GM12878 (cell line): ENCODE data around the gene SYNPR.

Source experiments
- SMAD5 ChIP-seq: IDR thresholded peaks from 2 replicates; pipeline ENCODE4 v1.6.1; 2016; ENCODE audit warnings: antibody characterized with exemption, low read depth
- SRF ChIP-seq, 2 experiments: IDR thresholded peaks; 2 replicates each; pipeline ENCODE4 v1.6.1; 2011; ENCODE audit warnings: low read depth in 2 of 2, low read length in 2 of 2, mild to moderate bottlenecking in 1 of 2, moderate library complexity in 1 of 2
- TF ChIP-seq, protein P1 (sequence below), 3 experiments: IDR thresholded peaks in 2 of 3; conservative IDR thresholded peaks in 1 of 3; 2 replicates each; pipeline ENCODE4 v1.5.1; 2011; ENCODE audit warnings: low read depth in 3 of 3, low read length in 3 of 3, mild to moderate bottlenecking in 3 of 3, control low read depth in 2 of 3, moderate library complexity in 2 of 3, inconsistent platforms in 1 of 3, mixed read lengths in 1 of 3; ENCODE audit not compliant: control insufficient read depth in 2 of 3, insufficient read depth in 1 of 3; ENCODE audit errors: extremely low read depth in 1 of 3
- TF ChIP-seq, protein P2 (sequence below): IDR thresholded peaks from 2 replicates; pipeline ENCODE4 v1.6.1; 2012; ENCODE audit warnings: low read depth, low read length, improper control_type of control experiment

DNA sequence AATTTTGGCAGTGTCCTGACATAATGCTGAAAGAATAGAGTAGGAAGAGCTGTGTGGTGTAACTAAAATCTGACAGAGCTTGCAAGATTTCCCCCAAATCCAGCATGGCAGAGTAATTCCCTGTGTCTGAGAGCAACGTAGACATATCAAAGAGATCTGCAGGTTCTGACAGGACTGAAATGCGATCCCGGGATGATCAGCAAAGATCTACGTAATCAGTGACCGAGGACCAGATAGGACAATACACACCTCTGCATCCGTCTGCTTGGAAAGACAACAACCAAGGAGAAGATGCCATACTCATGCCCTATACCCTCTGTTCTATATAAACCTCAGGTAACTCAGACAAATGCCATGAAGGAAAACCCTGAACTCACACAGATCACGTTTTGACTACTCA is 26.6 kb upstream of the SYNPR start:
- TF ChIP-seq, protein P1, sequence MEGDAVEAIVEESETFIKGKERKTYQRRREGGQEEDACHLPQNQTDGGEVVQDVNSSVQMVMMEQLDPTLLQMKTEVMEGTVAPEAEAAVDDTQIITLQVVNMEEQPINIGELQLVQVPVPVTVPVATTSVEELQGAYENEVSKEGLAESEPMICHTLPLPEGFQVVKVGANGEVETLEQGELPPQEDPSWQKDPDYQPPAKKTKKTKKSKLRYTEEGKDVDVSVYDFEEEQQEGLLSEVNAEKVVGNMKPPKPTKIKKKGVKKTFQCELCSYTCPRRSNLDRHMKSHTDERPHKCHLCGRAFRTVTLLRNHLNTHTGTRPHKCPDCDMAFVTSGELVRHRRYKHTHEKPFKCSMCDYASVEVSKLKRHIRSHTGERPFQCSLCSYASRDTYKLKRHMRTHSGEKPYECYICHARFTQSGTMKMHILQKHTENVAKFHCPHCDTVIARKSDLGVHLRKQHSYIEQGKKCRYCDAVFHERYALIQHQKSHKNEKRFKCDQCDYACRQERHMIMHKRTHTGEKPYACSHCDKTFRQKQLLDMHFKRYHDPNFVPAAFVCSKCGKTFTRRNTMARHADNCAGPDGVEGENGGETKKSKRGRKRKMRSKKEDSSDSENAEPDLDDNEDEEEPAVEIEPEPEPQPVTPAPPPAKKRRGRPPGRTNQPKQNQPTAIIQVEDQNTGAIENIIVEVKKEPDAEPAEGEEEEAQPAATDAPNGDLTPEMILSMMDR (IDR thresholded peaks at IDR 0.05 in 2 of 3, conservative IDR thresholded peaks at IDR 0.05 in 1 of 3; ENCODE audit: control insufficient read depth in 2 of 3, extremely low read depth in 1 of 3, insufficient read depth in 1 of 3, low read depth in 3 of 3, low read length in 3 of 3): no peak
- no peak for TF ChIP-seq SMAD5
- TF ChIP-seq, protein P2, sequence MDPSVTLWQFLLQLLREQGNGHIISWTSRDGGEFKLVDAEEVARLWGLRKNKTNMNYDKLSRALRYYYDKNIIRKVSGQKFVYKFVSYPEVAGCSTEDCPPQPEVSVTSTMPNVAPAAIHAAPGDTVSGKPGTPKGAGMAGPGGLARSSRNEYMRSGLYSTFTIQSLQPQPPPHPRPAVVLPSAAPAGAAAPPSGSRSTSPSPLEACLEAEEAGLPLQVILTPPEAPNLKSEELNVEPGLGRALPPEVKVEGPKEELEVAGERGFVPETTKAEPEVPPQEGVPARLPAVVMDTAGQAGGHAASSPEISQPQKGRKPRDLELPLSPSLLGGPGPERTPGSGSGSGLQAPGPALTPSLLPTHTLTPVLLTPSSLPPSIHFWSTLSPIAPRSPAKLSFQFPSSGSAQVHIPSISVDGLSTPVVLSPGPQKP: no peak
- TF ChIP-seq SRF (IDR thresholded peaks at IDR 0.05; ENCODE audit: low read depth in 2 of 2, low read length in 2 of 2): no peak
